NCI-H345 treated with DMSO at 0.1 percent for 48 hours (cell line): ENCODE results near the gene ACVR2A.

ENCODE experiments used
- DNase-seq: peaks from one replicate; lab custom pipeline; 2025; ENCODE audit not compliant: unreplicated experiment; lab: John Stamatoyannopoulos, UW

The ACVR2A gene

DNA sequence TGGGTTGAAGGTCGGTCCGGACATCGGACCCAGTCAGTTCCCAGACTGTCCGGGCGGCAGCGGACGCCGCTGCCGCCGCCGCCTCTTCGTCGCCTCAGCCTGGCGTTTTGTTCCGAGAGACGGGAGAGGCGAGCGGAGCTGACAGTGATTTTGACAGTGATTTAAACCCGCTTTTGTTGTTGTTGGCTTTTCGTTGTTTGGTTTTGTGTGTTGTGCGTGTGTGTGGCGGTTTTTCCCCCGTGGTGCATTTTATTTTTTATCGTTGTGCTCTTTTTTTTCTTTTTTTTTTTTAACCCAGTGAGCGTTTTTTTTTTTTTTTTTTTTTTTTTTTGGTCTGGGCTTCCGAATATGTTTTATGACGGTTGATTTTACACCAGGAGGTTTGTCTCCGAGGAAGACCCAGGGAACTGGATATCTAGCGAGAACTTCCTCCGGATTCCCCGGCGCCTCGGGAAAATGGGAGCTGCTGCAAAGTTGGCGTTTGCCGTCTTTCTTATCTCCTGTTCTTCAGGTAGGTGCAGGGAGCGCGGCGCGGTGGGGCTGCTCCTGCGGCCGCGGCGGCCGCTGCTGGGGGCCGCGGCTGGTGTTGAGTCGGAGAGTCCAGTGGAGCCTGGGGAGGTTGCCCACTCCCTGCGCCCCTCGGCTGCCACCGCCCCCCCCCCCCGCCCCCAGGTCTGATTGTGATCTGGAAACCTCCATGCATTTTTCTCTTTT lies at the start of gene ACVR2A:
Gene ACVR2A, plus strand, starts transcription at position 333 of the 714 bp plus-strand sequence. Its CDS starts 124 bp downstream, at position 457.
- DNase-seq = peak; percentile 65

DNA sequence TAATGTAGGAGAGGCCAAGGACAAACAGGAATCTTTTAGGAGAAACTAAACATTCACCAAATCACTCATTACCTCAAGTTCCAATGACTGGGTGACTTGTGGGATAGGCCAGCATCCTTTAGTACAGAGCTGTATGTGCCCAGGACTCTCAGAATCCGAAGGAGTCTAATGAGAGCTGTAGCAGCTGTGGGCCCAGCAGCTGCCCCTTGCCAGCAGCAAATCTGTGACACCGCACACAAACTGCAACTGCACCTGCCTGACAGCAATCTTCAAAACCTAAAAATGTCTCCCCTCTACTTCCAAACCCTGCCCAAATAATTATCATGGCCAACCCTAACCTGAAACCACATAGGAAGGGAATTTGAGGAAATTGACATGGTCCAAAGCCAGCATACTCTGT lies 44.5 kb upstream of the ACVR2A start:
- no peak for DNase-seq

DNA sequence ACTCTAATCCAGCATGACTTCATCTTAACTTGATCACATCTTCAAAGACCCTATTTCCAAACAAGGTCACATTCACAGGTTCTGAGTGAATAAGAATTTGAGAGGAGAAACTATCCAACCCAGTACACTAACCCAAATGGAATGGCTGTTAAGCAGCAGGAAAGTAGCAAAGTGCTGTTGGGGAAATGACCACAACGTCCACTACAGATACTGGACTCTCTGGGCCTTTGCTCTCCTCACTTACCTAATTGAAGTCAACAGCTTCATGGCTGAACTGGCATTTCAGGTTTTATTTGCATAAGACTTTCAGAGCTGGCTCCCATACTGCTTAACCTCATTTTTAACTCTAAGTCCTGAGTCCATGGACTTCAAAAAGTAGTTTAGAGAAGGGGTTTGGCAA lies 38.0 kb upstream of the ACVR2A start:
- DNase-seq = no peak

DNA sequence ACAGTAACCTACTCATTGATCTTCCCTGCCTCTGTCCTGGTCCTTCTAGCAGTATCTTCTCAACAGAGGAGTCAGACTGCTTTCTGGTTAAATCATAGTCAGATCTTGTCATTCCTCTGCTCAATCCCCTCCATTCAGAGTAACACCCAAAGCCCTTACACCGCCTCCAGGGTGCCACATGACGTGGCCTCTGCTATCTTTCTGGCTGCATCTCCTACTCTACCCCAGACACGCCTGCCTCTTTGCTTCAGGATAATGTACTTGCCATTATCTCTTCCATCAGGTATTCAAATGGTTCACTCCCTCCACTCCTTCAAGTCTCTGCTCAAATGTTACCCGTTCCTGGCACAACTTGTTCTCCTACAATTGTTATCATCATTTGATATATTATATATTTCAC lies 36.3 kb upstream of the ACVR2A start:
- no peak for DNase-seq

DNA sequence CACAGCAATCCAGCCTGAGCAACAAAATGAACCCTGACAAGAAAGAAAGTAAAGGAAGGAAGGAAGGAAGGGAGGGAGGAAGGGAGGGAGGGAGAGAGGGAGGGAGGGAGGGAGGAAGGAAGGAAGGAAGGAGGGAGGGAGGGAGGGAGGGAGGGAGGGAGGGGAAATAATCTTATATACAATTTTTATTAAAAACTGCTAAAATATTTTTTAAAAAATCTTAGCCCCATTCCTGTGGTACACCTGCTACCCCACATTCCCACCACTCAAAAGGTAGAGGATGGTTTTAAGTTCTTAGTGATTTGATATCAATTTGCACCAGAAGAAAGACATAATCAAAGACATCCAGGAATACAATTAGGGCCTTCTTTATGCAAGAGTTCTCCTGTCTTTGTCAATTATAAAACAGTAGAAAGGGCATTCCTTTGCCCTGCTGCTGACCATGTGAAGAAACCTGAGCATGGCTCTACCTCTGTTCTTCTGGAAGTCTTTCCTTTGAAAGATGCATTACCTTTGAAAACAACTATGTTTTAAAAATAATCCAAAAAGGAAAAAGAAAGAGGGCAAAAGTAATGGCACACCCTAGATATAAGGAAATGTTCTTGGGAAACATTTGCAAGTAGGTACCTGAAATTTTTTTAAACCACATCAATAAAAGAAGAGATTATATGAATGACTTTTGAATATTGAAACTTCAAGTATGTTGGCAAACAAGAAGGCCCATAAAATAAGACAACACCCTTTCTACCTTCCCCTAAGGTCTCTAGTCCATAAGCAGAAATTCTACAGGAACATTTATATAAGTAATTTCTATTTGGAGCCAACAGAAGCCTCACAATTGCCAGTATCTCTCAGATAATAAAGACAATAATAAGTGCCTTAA lies 33.7 kb upstream of the ACVR2A start:
- no peak for DNase-seq

DNA sequence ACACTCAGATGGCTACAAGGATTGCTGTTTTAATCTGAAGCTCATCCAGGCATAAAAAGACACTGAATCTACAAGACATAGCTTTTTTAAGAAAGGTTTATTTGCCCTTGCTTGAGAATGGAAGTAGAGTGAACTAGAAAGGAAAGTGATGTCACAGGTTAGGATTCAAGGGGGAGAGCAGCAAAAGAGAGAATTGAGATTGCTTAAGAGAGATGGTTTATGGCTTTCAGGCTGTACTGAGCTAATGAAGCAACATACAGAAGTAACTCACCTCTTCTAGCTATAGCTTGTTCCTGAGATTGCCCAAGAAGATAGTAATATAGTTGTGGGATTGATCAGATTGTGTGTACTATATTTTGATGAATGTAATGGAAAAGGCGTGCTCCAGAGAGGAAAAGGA lies 26.1 kb upstream of the ACVR2A start:
- no peak for DNase-seq

DNA sequence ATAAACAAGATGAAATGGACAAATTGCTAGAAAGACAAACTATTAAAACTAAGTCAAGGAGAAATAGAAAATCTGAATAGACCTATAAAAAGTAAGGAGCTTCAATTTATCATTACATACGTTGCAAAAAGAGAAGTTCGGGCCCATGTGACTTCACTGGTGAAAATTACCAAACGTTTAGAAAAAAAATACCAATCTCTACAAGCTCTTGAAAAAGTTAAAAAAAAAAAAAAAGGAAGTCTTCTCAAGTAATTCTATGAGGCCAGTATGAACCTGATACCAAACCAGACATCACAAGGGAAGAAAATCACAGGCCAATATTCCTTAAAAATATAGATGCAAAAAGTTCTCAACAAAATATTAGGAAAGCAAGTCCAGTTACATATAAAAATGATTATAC lies 20.2 kb upstream of the ACVR2A start:
- DNase-seq = no peak

DNA sequence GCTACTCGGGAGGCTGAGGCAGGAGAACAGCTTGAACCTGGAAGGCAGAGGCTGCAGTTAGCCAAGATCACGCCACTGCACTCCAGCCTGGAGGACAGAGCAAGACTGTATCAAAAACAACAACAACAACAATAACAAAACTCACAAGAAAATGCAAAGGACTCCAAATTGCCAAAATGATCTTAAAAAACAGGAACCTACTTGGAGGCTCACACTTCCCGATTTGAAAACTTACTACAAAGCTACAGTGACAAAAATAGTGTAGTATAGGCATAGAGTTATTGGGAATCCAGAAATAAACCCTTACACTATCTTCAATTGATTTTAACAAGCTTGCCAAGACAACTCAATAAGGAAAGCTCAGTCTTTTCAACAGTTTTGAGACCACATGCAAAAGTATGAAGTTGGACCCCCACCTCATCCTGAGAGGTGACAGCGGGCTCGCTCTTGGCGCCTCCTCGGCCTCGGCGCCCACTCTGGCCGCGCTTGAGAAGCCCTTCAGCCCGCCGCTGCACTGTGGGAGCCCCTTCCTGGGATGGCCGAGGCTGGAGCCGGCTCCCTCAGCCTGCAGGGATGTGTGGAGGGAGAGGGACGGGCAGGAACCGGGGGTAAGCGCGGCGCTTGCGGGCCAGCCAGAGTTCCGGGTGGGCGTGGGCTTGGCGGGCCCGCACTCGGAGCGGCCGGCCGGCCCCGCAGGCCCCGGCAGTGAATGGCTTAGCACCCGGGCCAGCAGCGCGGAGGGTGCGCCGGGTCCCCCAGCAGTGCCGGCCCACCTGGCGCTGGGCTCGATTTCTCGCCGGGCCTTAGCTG lies 18.3 kb upstream of the ACVR2A start:
- DNase-seq = no peak

DNA sequence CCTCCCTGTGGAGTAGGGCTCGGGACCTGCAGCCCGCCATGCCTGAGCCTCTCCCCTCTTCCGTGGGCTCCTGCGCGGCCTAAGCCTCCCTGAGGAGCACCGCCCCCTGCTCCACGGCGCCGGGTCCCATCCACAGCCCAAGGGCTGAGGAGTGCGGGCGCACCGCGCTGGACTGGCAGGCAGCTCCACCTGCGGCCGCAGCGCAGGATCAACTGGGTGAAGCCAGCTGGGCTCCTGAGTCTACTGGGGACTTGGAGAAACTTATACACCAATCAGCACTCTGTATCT lies 17.8 kb upstream of the ACVR2A start:
- DNase-seq = no peak

DNA sequence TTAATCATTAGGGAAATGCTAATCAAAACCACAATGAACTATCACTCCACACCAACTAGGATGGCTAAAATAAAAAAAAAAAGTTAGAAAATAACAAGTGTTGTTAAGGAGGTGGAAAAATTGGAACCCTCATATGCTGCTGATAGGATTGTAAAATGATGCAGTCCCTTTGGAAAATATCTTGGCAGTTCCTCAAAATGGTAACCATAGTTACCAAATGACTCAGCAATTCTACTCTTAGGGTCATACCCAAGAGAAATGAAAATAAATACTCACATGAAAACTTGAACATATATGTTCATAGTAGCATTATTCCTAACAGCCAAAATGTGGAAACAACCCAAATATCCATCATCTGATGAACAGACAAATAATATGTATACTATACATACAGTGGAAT lies 15.7 kb upstream of the ACVR2A start:
- no peak for DNase-seq

DNA sequence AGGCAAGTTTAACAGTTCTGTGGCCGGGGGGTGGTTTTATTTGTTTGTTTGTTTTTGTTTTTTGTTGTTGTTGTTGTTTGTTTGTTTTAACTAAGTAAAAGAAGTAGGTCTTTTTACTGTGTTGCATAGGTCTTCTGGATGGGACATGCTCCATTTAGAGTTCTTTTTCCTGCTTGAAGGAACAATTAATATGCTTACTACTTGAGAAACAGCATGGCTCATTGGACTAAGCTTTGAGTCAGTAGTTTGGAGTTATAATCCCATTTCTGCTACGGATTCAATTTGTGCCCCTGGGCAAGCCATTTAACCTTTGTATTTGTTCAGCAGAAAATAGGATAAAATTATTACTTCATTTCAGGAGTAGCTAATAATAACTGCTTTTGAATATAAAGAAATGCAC lies 8.7 kb upstream of the ACVR2A start:
- DNase-seq = no peak

DNA sequence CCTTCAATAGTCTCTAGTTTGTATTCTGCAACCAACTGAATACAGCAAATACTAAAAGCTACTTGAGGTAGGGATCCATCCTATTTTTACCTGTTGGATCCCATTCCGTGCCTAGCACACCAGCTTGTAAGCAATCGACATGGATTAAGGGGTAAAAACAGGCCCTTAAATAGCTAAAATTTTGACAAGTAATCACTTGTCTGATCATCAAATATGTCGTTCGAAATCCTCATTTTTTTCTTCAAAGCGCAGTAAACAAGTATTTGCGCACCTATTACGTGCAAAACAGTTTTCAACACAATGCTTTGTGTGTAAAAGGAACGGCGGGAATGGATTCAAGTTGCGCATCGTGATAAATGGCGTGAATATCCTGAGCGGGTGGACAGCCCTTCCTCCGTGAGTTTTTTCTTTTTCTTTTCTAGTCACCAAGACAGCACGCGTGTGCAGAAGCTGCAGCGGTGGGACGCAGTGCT lies 1.4 kb upstream of the ACVR2A start:
- DNase-seq = no peak

DNA sequence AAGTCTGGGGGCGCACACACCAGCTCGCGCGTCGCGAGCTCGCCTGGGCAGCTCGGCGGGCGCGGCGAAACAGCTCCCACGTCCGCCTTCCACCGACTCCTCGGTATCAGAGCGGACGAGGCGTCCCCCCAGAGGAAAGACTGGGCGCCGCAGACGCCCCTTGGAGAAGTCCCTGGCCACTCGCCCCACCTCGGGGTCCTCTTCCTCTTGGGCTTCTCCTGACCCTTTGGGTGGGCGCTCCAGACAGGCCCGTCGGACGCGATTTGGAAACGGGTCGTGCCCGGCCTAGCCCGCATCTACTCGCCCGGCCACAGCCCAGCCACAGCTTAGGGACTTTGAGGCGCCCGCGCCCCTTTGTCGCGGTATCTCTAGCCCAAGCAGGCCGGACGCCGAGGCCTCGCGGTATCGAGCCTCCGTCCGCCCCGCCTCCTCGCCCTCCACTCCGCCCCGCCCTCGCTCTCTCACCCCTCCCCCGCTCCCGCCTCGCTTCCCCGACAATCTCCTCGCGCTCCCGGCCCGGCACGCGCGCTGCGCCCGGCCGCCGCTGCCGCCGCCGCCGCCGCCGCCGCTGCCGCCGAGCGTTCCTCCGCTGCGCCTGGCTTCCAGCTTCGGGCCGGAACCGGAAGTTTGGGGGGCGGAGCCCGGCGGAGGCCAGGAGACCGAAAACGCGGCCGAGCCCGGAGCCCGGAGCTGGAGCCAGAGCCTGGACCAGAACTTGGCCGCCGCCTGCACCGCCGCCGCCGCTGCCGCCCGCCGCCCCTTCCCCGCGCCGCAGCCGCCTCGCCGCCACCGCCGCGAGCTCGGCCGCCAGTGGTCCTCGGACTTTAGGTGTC lies 749 bp upstream of the ACVR2A start:
- peak; percentile 65 for DNase-seq

DNA sequence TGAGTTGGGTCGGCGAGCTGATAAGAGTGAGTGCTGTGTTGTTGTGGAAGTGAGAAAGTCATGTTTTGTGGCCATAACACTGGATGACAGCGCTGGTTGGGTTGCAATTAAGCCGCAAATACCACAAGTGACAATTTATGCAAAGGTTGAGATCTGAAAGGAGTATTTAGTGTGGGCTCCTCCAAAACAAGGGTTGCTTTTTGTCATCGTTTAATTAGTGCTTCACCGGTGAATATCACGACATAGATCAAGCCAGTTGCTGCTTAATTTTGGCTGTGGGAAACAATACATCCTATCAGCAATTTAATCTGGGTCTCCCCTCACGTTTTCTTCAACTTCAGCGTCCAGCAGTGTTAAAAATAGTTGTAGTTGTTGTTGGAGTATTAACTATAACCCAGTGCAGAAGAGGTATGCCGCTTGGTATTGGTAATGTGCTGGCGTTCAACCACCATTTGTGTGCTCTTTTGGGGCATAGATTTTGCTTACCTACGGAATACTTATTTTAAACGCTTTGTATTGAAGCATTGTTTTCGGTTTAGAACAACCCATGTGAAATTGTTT lies 662 bp downstream of the ACVR2A start:
- DNase-seq = peak; percentile 17

DNA sequence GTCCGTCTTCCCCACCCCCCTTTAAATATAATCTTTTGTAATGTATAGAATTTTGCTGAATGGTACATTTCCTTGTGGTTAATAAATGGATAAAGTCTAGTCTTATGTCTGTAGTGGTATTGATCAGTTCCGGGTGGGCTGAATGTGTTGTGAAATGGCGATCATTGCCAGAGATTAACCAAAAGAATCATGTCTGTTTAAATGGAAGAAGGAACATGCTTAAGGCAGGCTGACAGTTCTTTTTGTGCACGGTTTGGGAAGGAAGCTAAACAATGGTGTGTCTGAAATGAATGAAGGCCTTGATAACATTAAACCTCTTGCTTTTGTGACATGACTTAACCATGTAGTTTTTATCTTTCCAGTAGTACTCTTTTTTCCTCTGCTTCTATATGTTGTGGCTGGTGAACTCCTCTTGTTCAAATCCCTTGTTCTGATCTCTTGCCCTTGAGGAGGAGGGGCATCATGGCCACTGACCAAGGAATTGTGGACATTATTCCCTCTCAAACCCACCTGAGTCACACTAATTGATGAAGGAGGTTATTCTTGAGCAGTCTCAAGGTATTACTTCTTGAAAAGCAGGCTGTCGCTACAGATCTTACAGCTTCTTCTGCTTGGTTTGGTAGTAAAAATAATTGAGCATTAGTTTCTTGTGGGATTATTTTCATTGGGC lies 1.7 kb downstream of the ACVR2A start:
- DNase-seq = no peak

DNA sequence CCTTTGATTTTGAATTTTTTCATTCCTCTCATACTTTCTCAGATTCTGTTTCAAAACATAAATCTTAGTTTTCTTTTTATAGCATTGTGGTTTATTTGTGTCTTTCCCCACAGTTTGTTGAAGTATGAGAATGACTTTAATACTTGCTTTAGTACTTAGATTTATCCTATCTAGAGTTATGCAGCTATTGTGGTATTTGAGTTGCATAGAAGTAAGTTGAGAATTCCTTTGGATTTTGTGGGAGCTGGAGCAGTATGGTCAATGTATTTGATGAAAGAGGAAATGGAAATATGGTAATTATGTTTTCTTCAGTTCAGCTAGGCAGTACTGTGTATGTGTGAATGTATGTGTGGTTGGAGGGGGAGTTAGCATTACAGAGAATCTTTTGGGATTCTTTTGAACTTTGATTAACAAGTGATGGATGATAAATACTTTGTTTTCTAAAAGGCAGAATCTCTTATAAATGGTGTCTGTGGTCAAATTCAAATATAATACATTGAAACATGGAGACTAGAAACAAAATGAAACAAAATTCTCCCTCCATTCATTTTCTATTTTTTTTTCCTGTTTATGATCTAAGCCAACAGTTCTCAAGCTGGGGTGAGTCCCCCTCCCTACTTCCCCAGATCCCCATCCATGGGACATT lies 3.0 kb downstream of the ACVR2A start:
- DNase-seq = no peak

DNA sequence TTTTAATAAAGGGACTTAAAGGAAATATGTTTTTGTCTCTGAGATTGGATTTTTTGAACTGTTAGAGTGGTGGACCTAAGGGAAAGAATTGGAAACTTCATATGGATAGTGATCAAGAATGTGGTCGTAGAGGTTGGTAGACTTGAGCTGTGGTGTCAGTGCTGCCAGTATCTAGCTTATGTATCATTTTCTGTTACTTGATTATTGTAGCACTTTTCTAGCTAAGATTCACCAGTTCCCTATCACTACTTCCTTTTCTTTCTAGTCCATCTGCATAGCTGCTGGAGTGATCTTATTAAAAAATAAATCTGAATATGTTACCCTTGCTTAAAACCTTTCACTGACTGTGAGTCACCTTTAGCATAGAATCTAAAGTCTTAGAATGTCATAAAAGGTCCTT lies 6.0 kb downstream of the ACVR2A start:
- DNase-seq = no peak

DNA sequence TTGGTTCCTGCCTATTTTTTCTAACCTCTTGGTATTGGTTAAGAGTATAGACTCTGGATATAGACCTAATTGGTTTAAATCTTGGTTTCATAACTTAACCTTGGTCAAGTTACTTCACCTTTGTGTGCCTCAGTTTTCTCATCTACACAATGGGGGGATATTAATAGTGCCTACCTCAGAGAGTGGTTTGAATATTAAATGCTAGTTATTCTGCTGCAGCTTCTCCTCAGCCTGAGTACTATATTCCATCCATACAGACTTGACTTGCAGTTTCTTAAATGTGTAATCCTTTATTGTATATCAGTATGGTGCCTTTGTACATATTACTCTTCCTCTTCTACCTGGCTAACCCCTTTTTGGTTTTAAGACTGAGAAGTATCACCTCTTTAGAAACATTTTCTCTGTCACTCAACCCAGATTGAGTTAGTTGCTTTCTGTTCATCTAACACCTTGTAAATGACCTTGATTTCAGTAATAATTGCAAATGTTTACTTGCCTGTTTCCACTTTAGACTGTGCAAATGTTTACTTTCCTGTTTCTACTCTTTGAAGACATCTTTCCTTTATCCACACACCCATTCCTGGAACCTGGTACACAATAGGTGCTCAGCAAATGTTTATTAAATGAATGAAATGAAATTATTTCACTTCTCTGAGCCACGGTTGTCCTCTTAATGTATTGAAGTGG lies 6.6 kb downstream of the ACVR2A start:
- DNase-seq = no peak
